Stimulated activated CD4-positive, alpha-beta T cell treated with anti-CD3 and anti-CD28 coated beads, Interleukin-4, amount 100 ng/mL, for 1 hour (primary cell): ENCODE results near the gene DPPA5.
"Not testable (repeated sequence)": the region's sequence is repeated elsewhere in the genome, so short reads cannot be mapped to it uniquely, and the experiment has no call there.

Experiments
- DNase-seq: peaks from one replicate; pipeline ENCODE4 v3.0.0-alpha.2; 2020

DPPA5 gene

DNA sequence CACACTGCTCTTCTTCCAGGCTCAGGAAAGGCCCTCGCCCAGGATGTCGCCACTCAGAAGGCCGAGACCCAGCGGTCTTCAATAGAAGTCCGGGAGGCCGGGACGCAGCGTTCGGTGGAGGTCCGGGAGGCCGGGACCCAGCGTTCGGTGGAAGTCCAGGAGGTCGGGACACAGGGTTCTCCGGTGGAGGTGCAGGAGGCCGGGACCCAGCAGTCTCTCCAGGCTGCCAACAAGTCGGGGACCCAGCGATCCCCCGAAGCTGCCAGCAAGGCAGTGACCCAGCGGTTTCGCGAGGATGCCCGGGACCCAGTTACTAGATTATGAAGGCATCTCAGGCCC lies 9.4 kb upstream of the DPPA5 start:
- no peak for DNase-seq

GRCh38 chr6:73362869-73363536 lies 8.9 kb upstream of the DPPA5 start:
- DNase-seq: no peak

GRCh38 chr6:73362358-73362757 lies 8.3 kb upstream of the DPPA5 start, which contains the start of gene KHDC3L:
KHDC3L (plus strand) TSS chr6:73362658; CDS start chr6:73362730, 72 bp downstream.
- no peak for DNase-seq

DNA sequence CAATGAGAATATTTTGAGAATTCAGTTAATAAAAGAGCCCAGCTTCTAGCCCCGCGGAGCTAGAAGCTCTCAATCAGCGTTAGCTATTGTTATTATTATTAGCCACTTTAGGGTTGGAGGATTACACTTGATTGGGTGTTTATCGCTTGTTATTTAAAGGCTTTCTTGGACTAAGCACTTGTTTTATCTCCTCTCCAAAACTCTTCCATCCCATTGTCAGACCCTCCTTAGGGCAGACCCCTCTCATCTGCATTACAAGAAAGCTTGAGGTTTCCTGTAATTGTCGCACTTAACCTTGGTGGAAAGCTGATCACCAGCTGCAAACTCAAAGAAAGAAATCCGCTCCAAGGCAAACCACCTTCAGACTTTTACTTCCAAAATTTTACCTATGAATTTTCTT lies 4.8 kb downstream of the DPPA5 start:
- DNase-seq: no peak

DNA sequence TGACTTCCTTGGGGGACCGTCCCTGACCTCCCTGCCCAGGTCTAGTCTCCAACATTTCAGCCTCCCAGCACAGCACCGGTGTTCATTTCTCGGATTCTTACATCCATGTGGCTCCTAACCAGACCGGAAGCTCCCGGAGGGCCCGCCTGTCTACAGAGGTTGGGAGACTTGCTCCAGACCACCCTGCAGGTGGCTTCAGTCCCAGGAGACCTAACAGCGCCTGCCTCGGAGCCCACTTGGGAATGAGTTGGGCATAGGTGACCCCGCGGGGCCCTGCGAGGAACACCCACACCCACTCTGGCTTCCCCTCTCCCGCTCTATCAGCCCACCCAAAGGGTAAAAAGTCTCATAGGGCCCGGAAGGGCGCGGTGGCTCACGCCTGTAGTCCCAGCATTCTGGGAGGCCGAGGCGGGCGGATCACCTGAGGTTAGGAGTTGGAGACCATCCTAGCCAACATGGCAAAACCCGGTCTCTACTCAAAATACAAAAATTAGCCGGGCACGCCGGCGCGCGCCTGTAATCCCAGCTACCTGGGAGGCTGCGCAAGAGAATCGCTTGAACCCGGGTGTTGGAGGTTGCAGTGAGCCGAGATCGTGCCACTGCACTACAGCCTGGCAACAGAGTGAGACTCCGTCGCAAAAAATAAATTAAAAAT lies 5.4 kb downstream of the DPPA5 start:
- DNase-seq: no peak

- no peak for DNase-seq
Measured at GRCh38 chr6:73343164-73343563, 10.9 kb downstream of the DPPA5 start.

- DNase-seq: no peak
Measured at GRCh38 chr6:73342174-73342573, 11.9 kb downstream of the DPPA5 start.

DNA sequence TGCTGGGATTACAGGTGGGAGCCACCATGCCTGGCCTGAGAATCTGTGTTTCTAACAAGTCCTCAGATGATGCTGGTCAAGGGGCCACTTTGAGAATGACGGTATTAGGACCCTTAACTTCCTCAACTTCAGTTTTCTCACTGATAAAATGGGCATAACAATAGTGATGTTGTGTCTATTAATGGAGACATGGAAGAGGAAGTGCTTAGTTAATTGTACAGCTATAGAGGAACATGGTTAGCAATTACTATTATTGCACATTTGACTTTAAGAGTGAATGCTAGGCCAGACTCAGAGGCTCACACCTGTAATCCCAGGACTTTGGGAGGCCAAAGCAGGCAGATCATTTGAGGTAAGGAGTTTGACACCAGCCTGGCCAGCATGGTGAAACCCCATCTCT lies 12.7 kb downstream of the DPPA5 start:
- no peak for DNase-seq

- no peak for DNase-seq
Measured at GRCh38 chr6:73340048-73340447, 14.0 kb downstream of the DPPA5 start.

DNA sequence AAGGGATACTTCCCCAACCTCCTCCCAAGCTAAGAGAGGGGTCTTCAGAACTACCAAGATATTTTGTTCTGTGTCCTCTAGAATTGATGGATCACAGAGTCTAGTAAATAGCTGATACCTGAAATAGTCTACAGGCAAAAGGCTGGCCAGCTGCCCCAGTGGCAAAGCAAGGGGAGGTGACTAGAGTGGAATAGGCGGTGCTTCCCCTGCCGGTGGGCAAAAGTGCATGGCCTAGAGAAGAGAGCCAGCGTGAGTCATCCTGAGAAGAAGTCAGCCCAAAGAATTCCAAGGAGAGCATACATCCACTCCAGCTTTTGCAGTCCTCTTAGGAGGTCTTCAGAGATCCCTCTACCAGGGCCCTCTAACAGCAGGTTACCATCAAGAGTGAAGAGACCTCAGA lies 14.7 kb downstream of the DPPA5 start:
- DNase-seq: no peak

GRCh38 chr6:73329201-73329600 lies 24.9 kb downstream of the DPPA5 start:
- no peak for DNase-seq

- DNase-seq: no peak
Measured at GRCh38 chr6:73328790-73329189, 25.3 kb downstream of the DPPA5 start.

- DNase-seq: no peak
Measured at GRCh38 chr6:73325656-73326055, 28.4 kb downstream of the DPPA5 start.

- DNase-seq: no peak
Measured at GRCh38 chr6:73323323-73323722, 30.8 kb downstream of the DPPA5 start.

- DNase-seq: no peak
Measured at GRCh38 chr6:73314577-73315492, 39.2 kb downstream of the DPPA5 start.

- DNase-seq: not testable (repeated sequence)
Measured at GRCh38 chr6:73310503-73310845, 43.6 kb downstream of the DPPA5 start.

GRCh38 chr6:73309785-73310502 lies 44.1 kb downstream of the DPPA5 start:
- DNase-seq: peak; percentile 59

DNA sequence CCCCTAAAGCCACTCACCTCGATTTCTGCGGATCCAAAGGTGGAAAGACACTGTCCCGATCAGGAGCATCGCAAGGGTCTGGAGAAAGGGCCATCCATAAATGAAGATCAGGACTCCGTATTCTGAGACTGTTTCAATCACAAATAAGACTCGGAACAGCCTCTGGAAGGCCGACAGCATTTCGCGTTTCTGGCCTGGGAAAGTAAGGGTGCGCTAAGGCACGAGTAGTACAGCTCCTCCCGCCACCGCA lies 44.6 kb downstream of the DPPA5 start:
- DNase-seq: no peak

GRCh38 chr6:73308712-73309534 lies 45.2 kb downstream of the DPPA5 start:
- DNase-seq: no peak

DNA sequence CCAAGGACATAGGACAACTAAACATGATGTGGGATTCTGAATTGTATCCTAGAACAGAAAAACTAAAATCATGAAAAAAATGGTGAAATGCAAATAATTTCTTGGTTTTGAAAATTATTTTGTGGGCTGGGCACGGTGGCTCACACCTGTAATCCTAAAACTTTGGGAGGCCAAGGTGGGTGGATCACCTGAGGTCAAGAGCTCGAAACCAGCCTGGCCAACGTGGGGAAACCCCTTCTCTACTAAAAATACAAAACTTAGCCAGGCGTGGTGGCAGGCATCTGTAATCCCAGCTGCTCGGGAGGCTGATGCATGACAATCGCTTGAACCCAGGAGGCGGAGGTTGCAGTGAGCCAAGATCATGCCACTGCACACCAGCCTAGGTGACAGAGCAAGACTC lies 50.3 kb downstream of the DPPA5 start:
- DNase-seq: not testable (repeated sequence)
